ENCODE data around the gene FTSJ3. TPM values are rescaled to one million over a fixed set of nuclear protein-coding genes. Genes with fewer than 3 reads are reported as not detected.
A peak's percentile ranks its signal among the peaks of the same experiment; 100 is the strongest.
"Not testable (repeated sequence)": the region's sequence is repeated elsewhere in the genome, so short reads cannot be mapped to it uniquely, and the experiment has no call there.

FTSJ3 gene
- 10 to 100 TPM; 13.3 to 37.9 (median 19.0) TPM for polyA plus RNA-seq

GRCh38 chr17:63827002-63827800 is at the start of gene FTSJ3, which contains the start of gene PSMC5:
Gene FTSJ3 (minus strand): TSS chr17:63827663. CDS start chr17:63826902, 761 bp downstream.
Gene PSMC5 (plus strand): TSS chr17:63827431. CDS start chr17:63827491, 60 bp downstream.
- peak; percentile 94 to 96 (median 96) for DNase-seq
- Mint-ChIP-seq H3K27ac (peak within 1 kb of the TSS; percentile 94 to 99 (median 98)), H3K9me3 (no peaks in the 10 kb centered on the region), H3K27me3 (ENCODE audit: low read depth in 3 of 3) (peaks cover 5 to 28% (median 6%) of the 10 kb centered on the region in 3 donors), H3K4me1 (peaks cover 60 to 78% of the 10 kb centered on the region in 2 donors), H3K36me3 (peaks cover 16 to 55% (median 36%) of the 10 kb centered on the region in 3 donors), H3K4me3 (peak within 1 kb of the TSS; percentile 94 to 98 (median 97))

- not testable (repeated sequence) for H3K27ac Mint-ChIP-seq; H3K36me3 Mint-ChIP-seq; DNase-seq; H3K4me3 Mint-ChIP-seq; H3K4me1 Mint-ChIP-seq; H3K9me3 Mint-ChIP-seq; H3K27me3 Mint-ChIP-seq (ENCODE audit: low read depth in 3 of 3)
Observed at GRCh38 chr17:63874693-63875092, 47.2 kb upstream of the FTSJ3 start.

GRCh38 chr17:63874061-63874626 is 46.7 kb upstream of the FTSJ3 start:
- DNase-seq; H3K27ac Mint-ChIP-seq; H3K27me3 Mint-ChIP-seq (ENCODE audit: low read depth in 3 of 3); H3K4me3 Mint-ChIP-seq; H3K4me1 Mint-ChIP-seq; H3K9me3 Mint-ChIP-seq; H3K36me3 Mint-ChIP-seq: not testable (repeated sequence)

- not testable (repeated sequence) for H3K27ac Mint-ChIP-seq; H3K27me3 Mint-ChIP-seq (ENCODE audit: low read depth in 3 of 3); H3K4me3 Mint-ChIP-seq; H3K4me1 Mint-ChIP-seq; H3K9me3 Mint-ChIP-seq; DNase-seq; H3K36me3 Mint-ChIP-seq
Observed at GRCh38 chr17:63873577-63873976, 46.1 kb upstream of the FTSJ3 start, which contains the start of gene CSH2. Gene CSH2 (minus strand): TSS chr17:63873677. CDS start chr17:63873614, 63 bp downstream.

GRCh38 chr17:63871646-63872365 is 44.3 kb upstream of the FTSJ3 start:
- DNase-seq; H3K27ac Mint-ChIP-seq; H3K4me1 Mint-ChIP-seq; H3K36me3 Mint-ChIP-seq; H3K9me3 Mint-ChIP-seq; H3K27me3 Mint-ChIP-seq (ENCODE audit: low read depth in 3 of 3); H3K4me3 Mint-ChIP-seq: not testable (repeated sequence)

GRCh38 chr17:63870292-63870665 is 42.8 kb upstream of the FTSJ3 start:
- H3K27me3 Mint-ChIP-seq (ENCODE audit: low read depth in 3 of 3); H3K36me3 Mint-ChIP-seq; DNase-seq; H3K4me1 Mint-ChIP-seq; H3K4me3 Mint-ChIP-seq; H3K27ac Mint-ChIP-seq; H3K9me3 Mint-ChIP-seq: not testable (repeated sequence)

GRCh38 chr17:63869491-63870291 is 42.2 kb upstream of the FTSJ3 start:
- H3K27ac Mint-ChIP-seq; H3K36me3 Mint-ChIP-seq; H3K4me3 Mint-ChIP-seq; H3K4me1 Mint-ChIP-seq; DNase-seq; H3K27me3 Mint-ChIP-seq (ENCODE audit: low read depth in 3 of 3); H3K9me3 Mint-ChIP-seq: not testable (repeated sequence)

GRCh38 chr17:63866625-63867024 is 39.2 kb upstream of the FTSJ3 start:
- not testable (repeated sequence) for H3K4me1 Mint-ChIP-seq; H3K4me3 Mint-ChIP-seq; DNase-seq; H3K27me3 Mint-ChIP-seq (ENCODE audit: low read depth in 3 of 3); H3K36me3 Mint-ChIP-seq; H3K9me3 Mint-ChIP-seq; H3K27ac Mint-ChIP-seq

GRCh38 chr17:63859257-63859656 is 31.8 kb upstream of the FTSJ3 start:
- no peak overlapping the region for H3K4me3 Mint-ChIP-seq
- H3K4me1 Mint-ChIP-seq, result no peaks in the 10 kb centered on the region
- no peak overlapping the region for H3K27ac Mint-ChIP-seq
- no peaks in the 10 kb centered on the region for H3K36me3 Mint-ChIP-seq
- no peak for DNase-seq
- H3K27me3 Mint-ChIP-seq (ENCODE audit: low read depth in 3 of 3), result no peaks in the 10 kb centered on the region
- H3K9me3 Mint-ChIP-seq, result no peaks in the 10 kb centered on the region

- DNase-seq; H3K27me3 Mint-ChIP-seq (ENCODE audit: low read depth in 3 of 3); H3K9me3 Mint-ChIP-seq; H3K4me3 Mint-ChIP-seq; H3K36me3 Mint-ChIP-seq; H3K27ac Mint-ChIP-seq; H3K4me1 Mint-ChIP-seq: not testable (repeated sequence)
Observed at GRCh38 chr17:63856425-63856824, 29.0 kb upstream of the FTSJ3 start.

- Mint-ChIP-seq H3K9me3 (no peaks in the 10 kb centered on the region), H3K4me3 (no peak overlapping the region), H3K4me1 (no peaks in the 10 kb centered on the region), H3K27ac (no peak overlapping the region), H3K36me3 (no peaks in the 10 kb centered on the region), H3K27me3 (ENCODE audit: low read depth in 3 of 3) (no peaks in the 10 kb centered on the region)
- no peak for DNase-seq
Observed at GRCh38 chr17:63855185-63855584, 27.7 kb upstream of the FTSJ3 start.

GRCh38 chr17:63854709-63855108 is 27.2 kb upstream of the FTSJ3 start:
- no peaks in the 10 kb centered on the region for H3K36me3 Mint-ChIP-seq
- H3K4me3 Mint-ChIP-seq, result no peak overlapping the region
- no peaks in the 10 kb centered on the region for H3K4me1 Mint-ChIP-seq
- H3K27ac Mint-ChIP-seq, result no peak overlapping the region
- H3K9me3 Mint-ChIP-seq, result no peaks in the 10 kb centered on the region
- no peaks in the 10 kb centered on the region for H3K27me3 Mint-ChIP-seq (ENCODE audit: low read depth in 3 of 3)
- DNase-seq, result no peak

GRCh38 chr17:63853260-63853659 is 25.8 kb upstream of the FTSJ3 start:
- H3K4me3 Mint-ChIP-seq, result no peak overlapping the region
- H3K27me3 Mint-ChIP-seq (ENCODE audit: low read depth in 3 of 3), result peaks cover 3 to 4% (median 3%) of the 10 kb centered on the region in 3 donors
- H3K27ac Mint-ChIP-seq, result peak overlapping the region in 1 of 6 donors; percentile 17
- peaks cover 8 to 9% of the 10 kb centered on the region in 2 donors for H3K4me1 Mint-ChIP-seq
- DNase-seq, result no peak
- no peaks in the 10 kb centered on the region for H3K36me3 Mint-ChIP-seq
- H3K9me3 Mint-ChIP-seq, result peaks cover 0 to 2% (median 0%) of the 10 kb centered on the region in 6 donors

Data from immature natural killer cell (primary cell).